ENCODE data around the gene MRPL37. TPM values are rescaled to one million over a fixed set of nuclear protein-coding genes. Genes with fewer than 3 reads are reported as not detected.
A peak's percentile ranks its signal among the peaks of the same experiment; 100 is the strongest.

MRPL37 gene
- total RNA-seq, 1 donor from 2014 or later, result 96.2 TPM

DNA sequence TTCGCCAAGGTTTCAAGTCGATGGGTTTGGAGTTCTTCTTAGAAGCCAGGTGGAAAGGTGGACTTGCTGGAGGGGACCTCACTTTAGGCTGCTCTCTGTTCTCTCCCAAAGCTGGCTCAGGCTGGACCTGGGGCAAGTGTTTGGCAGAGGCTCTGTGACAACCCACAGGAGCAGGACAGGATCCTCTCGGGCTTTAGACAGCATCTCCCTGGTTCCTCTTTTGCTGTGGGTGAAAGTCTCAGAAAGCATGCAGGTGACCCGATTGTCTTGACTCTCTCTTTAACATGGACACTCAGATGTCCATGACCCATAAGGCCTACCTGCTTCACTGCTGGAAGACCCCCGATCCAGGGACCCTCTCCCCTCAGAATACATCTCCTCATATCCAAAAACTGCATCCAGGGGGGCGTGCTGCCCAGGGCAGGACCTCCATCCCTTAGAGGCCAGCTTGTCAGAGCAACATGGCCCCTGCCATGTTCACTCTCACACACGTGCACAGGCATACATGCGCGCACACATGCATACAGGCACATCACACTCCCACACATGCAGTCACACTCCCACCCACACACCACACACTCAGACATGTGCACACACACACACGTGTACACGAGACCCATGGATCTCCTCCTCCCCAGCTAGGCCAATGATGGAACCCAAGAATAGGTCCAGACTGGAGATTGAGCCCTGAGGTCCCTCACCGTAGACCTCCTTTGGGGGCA lies 21.3 kb downstream of the MRPL37 start:
- no peak for TF ChIP-seq CTCF (conservative IDR thresholded peaks at IDR 0.05)
- Mint-ChIP-seq H3K4me1 (peaks cover 30% of the 10 kb centered on the region), H3K36me3 (ENCODE audit: low read depth) (peaks cover 15% of the 10 kb centered on the region), H3K27ac (ENCODE audit: unreplicated experiment) (no peak overlapping the region), H3K9me3 (no peaks in the 10 kb centered on the region), H3K27me3 (ENCODE audit: low read depth) (peaks cover 4% of the 10 kb centered on the region), H3K4me3 (no peak overlapping the region)
- no peak for DNase-seq (ENCODE audit: low read depth, low spot score)

- no peak overlapping the region for H3K27ac Mint-ChIP-seq (ENCODE audit: unreplicated experiment)
- H3K27me3 Mint-ChIP-seq (ENCODE audit: low read depth), result peaks cover 4% of the 10 kb centered on the region
Observed at GRCh38 chr1:54221867-54222484, 22.0 kb downstream of the MRPL37 start.

DNA sequence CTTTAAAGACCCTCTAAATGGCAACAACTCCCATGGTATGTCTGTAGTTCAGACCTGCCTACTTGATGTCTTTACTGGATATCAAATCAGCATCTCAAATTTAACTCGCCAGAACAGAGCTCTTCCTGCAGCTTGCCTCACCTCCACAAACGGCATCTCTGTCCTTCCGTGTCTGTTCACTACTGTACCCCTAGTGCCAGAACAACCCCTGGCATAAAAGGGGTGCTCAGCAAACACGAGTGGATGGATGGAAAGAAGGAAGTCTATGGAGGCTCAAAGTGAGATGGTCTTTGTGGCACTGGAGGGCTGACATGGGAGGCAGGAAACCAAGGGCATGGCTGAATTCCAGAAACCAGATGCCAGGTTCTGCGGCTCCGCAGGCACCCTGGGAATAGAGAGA lies 22.7 kb downstream of the MRPL37 start:
- H3K27me3 Mint-ChIP-seq (ENCODE audit: low read depth), result peaks cover 7% of the 10 kb centered on the region
- peaks cover 9% of the 10 kb centered on the region for H3K36me3 Mint-ChIP-seq (ENCODE audit: low read depth)
- H3K4me1 Mint-ChIP-seq, result peaks cover 44% of the 10 kb centered on the region
- H3K4me3 Mint-ChIP-seq, result peak overlapping the region; percentile 20
- H3K9me3 Mint-ChIP-seq, result no peaks in the 10 kb centered on the region
- H3K27ac Mint-ChIP-seq (ENCODE audit: unreplicated experiment), result peak overlapping the region; percentile 71
- no peak for TF ChIP-seq CTCF (conservative IDR thresholded peaks at IDR 0.05)
- DNase-seq (ENCODE audit: low read depth, low spot score), result no peak

More at GRCh38 chr1:54221867-54222484, 22.0 kb downstream of the MRPL37 start:
- TF ChIP-seq CTCF (conservative IDR thresholded peaks at IDR 0.05), result no peak
- DNase-seq (ENCODE audit: low read depth, low spot score), result no peak
- Mint-ChIP-seq H3K4me3 (peak overlapping the region; percentile 31), H3K36me3 (ENCODE audit: low read depth) (peaks cover 11% of the 10 kb centered on the region), H3K9me3 (no peaks in the 10 kb centered on the region), H3K4me1 (peaks cover 37% of the 10 kb centered on the region)

GRCh38 chr1:54223441-54224202 lies 23.7 kb downstream of the MRPL37 start:
- Mint-ChIP-seq H3K9me3 (no peaks in the 10 kb centered on the region), H3K27me3 (ENCODE audit: low read depth) (peaks cover 9% of the 10 kb centered on the region), H3K36me3 (ENCODE audit: low read depth) (peaks cover 14% of the 10 kb centered on the region), H3K4me3 (peak overlapping the region; percentile 23), H3K4me1 (peaks cover 51% of the 10 kb centered on the region), H3K27ac (ENCODE audit: unreplicated experiment) (peak overlapping the region; percentile 71)
- no peak for DNase-seq (ENCODE audit: low read depth, low spot score)
- no peak for TF ChIP-seq CTCF (conservative IDR thresholded peaks at IDR 0.05)

DNA sequence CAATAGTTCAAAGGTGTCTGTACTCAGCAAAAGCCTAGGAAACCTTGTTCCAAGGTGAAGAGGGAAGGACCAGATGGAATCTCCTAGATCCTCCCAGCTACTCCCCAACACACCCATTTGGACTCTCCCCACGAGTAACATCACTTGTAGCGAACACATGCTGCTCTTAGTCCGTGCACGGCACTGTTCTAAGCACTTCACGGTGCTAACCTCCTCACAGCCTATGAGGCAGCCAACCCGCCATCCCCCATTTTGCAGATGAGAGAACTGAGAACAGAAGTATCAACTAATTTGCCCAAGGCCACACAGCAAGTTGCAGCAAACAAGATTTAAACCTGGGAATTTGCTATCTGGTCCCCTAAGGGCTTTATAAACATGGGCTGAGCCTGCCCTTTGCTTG lies 24.3 kb downstream of the MRPL37 start:
- H3K9me3 Mint-ChIP-seq, result no peaks in the 10 kb centered on the region
- peaks cover 14% of the 10 kb centered on the region for H3K36me3 Mint-ChIP-seq (ENCODE audit: low read depth)
- peaks cover 51% of the 10 kb centered on the region for H3K4me1 Mint-ChIP-seq
- peak overlapping the region; percentile 23 for H3K4me3 Mint-ChIP-seq
- no peak for TF ChIP-seq CTCF (conservative IDR thresholded peaks at IDR 0.05)
- DNase-seq (ENCODE audit: low read depth, low spot score), result no peak
- peaks cover 9% of the 10 kb centered on the region for H3K27me3 Mint-ChIP-seq (ENCODE audit: low read depth)
- no peak overlapping the region for H3K27ac Mint-ChIP-seq (ENCODE audit: unreplicated experiment)

All from neural crest cell (in vitro differentiated cells).